Neural cell (in vitro differentiated cells): ENCODE data around the gene DLG2. TPM values are rescaled to one million over a fixed set of nuclear protein-coding genes. Genes with fewer than 3 reads are reported as not detected.

Experiments
- H2AFZ ChIP-seq: fragments of 200-600, 300-800 bp; sonication (generic), shearing (Covaris generic); 2 replicates; pipeline ENCODE4 v1.6.0; 2014; ENCODE audit warnings: low read depth, mild to moderate bottlenecking, antibody characterized with exemption, low read length, moderate library complexity
- H3F3A ChIP-seq: fragments of 200-600 bp; shearing (Covaris generic); 2 replicates; pipeline ENCODE4 v1.6.1; 2016; ENCODE audit warnings: mild to moderate bottlenecking, moderate library complexity, mixed read lengths, antibody characterized with exemption, low read length; ENCODE audit not compliant: insufficient read depth, poor library complexity, severe bottlenecking
- H3K27ac ChIP-seq: fragments of 200-600, 300-800 bp; sonication (generic), shearing (Covaris generic); 2 replicates; pipeline ENCODE4 v1.5.1; 2014; ENCODE audit warnings: mild to moderate bottlenecking, low read length, moderate library complexity
- H3K27me3 ChIP-seq: fragments of 300-800, 200-600 bp; sonication (generic), shearing (Covaris generic); 2 replicates; pipeline ENCODE4 v1.6.0; 2014; ENCODE audit warnings: mild to moderate bottlenecking, low read depth, low read length, moderate library complexity; ENCODE audit not compliant: insufficient read depth
- H3K36me3 ChIP-seq: fragments of 300-800, 200-600 bp; sonication (generic), shearing (Covaris generic); 2 replicates; pipeline ENCODE4 v1.5.1; 2014; ENCODE audit warnings: mild to moderate bottlenecking, antibody characterized with exemption, low read length, moderate library complexity; ENCODE audit not compliant: insufficient read depth
- H3K4me2 ChIP-seq: fragments of 300-800, 200-600 bp; sonication (generic), shearing (Covaris generic); 2 replicates; pipeline ENCODE4 v1.6.0; 2014; ENCODE audit warnings: mild to moderate bottlenecking, low read length
- H3K4me3 ChIP-seq: fragments of 300-800, 200-600 bp; sonication (generic), shearing (Covaris generic); 2 replicates; pipeline ENCODE4 v1.5.1; 2014; ENCODE audit warnings: mild to moderate bottlenecking, low read length, moderate library complexity
- H3K79me2 ChIP-seq: fragments of 200-600 bp; shearing (Covaris generic); replicated peaks from 2 replicates; pipeline ENCODE4 v1.6.0; 2014; ENCODE audit warnings: mild to moderate bottlenecking, low read length, moderate library complexity; ENCODE audit not compliant: insufficient read depth
- H3K9ac ChIP-seq: fragments of 300-800, 200-600 bp; sonication (generic), shearing (Covaris generic); 2 replicates; pipeline ENCODE4 v1.6.1; 2016; ENCODE audit warnings: mild to moderate bottlenecking, low read length, mixed read lengths
- H3K9me2 ChIP-seq: fragments of 200-600 bp; shearing (Covaris generic); 2 replicates; pipeline ENCODE4 v1.6.1; 2016; ENCODE audit warnings: mild to moderate bottlenecking, low read length, mixed read lengths; ENCODE audit not compliant: insufficient read depth
- H3K9me3 ChIP-seq: fragments of 200-600, 300-800 bp; sonication (generic), shearing (Covaris generic); 2 replicates; pipeline ENCODE4 v1.6.1; 2016; ENCODE audit warnings: mild to moderate bottlenecking, mixed run types, low read length, moderate library complexity, mixed read lengths
- H4K20me1 ChIP-seq: fragments of 200-600 bp; shearing (Covaris generic); 2 replicates; pipeline ENCODE4 v1.6.1; 2016; ENCODE audit warnings: mild to moderate bottlenecking, mixed run types; ENCODE audit not compliant: insufficient read depth
- CTCF ChIP-seq: fragments of 450-650 bp; IDR thresholded peaks from 2 replicates; pipeline ENCODE4 v1.5.1; 2014; ENCODE audit warnings: antibody characterized with exemption, mild to moderate bottlenecking, moderate library complexity; ENCODE audit not compliant: poor library complexity, severe bottlenecking
- EP300 ChIP-seq: fragments of 450-650 bp; conservative IDR thresholded peaks from 2 replicates; pipeline ENCODE4 v1.6.1; 2014; ENCODE audit warnings: antibody characterized with exemption, mild to moderate bottlenecking, moderate library complexity; ENCODE audit not compliant: poor library complexity, severe bottlenecking
- EZH2 ChIP-seq: fragments of 200-600, 300-800 bp; shearing (Covaris generic), sonication (generic); IDR thresholded peaks from 2 replicates; pipeline ENCODE4 v1.6.1; 2014; ENCODE audit warnings: antibody characterized with exemption, low read length, borderline replicate concordance, mild to moderate bottlenecking; ENCODE audit not compliant: insufficient read depth, poor library complexity, severe bottlenecking
- MXI1 ChIP-seq: fragments of 450-650 bp; conservative IDR thresholded peaks from 2 replicates; pipeline ENCODE4 v1.6.1; 2014; ENCODE audit warnings: antibody characterized with exemption, mild to moderate bottlenecking; ENCODE audit not compliant: poor library complexity, severe bottlenecking
- POLR2AphosphoS5 ChIP-seq: IDR thresholded peaks from 2 replicates; pipeline ENCODE4 v1.6.1; 2012
- RAD21 ChIP-seq: fragments of 450-650 bp; conservative IDR thresholded peaks from 2 replicates; pipeline ENCODE4 v1.6.1; 2014; ENCODE audit warnings: antibody characterized with exemption, mild to moderate bottlenecking, moderate library complexity
- REST ChIP-seq: IDR thresholded peaks from 2 replicates; pipeline ENCODE4 v1.6.1; 2012; ENCODE audit warnings: borderline replicate concordance
- SMC3 ChIP-seq: fragments of 450-650 bp; conservative IDR thresholded peaks from 2 replicates; pipeline ENCODE4 v1.6.1; 2014; ENCODE audit warnings: antibody characterized with exemption, mild to moderate bottlenecking, moderate library complexity; ENCODE audit not compliant: poor library complexity
- TAF1 ChIP-seq: IDR thresholded peaks from 2 replicates; pipeline ENCODE4 v1.6.1; 2012; ENCODE audit warnings: low read depth
- polyA plus RNA-seq: library from polyadenylated mRNA; depleted of rRNA; stranded (reverse); fragments of >200 nt; gene quantifications from 2 replicates; pipeline ENCODE4 v1.2.3, GENCODE V29; 2014

The DLG2 gene
- polyA plus RNA-seq, 1 donor from 2014 or later, result 179 TPM

GRCh38 chr11:84106541-84106940, 1520.6 kb downstream of the DLG2 start:
- no peaks in the 10 kb centered on the region for H3K79me2 ChIP-seq
- TF ChIP-seq TAF1 (no peak), EZH2 (no peak), CTCF (no peak), SMC3 (no peak), POLR2AphosphoS5 (no peak), REST (no peak), MXI1 (no peak), RAD21 (no peak), EP300 (no peak)

GRCh38 chr11:84105148-84105547, 1522.0 kb downstream of the DLG2 start:
- TF ChIP-seq TAF1 (no peak), POLR2AphosphoS5 (no peak), EZH2 (no peak), REST (no peak), EP300 (no peak), MXI1 (no peak), SMC3 (no peak), CTCF (no peak), RAD21 (no peak)
- Histone ChIP-seq H3K27me3 (no peaks in the 10 kb centered on the region), H4K20me1 (no peaks in the 10 kb centered on the region), H3K36me3 (no peaks in the 10 kb centered on the region), H3K79me2 (no peaks in the 10 kb centered on the region), H3F3A (no peaks in the 10 kb centered on the region), H2AFZ (no peak overlapping the region), H3K9ac (no peak overlapping the region), H3K27ac (no peak overlapping the region), H3K4me3 (no peak overlapping the region), H3K9me2 (no peaks in the 10 kb centered on the region), H3K4me2 (no peak overlapping the region), H3K9me3 (no peaks in the 10 kb centered on the region)

More at GRCh38 chr11:84106541-84106940, 1520.6 kb downstream of the DLG2 start:
- Histone ChIP-seq H3K9me2 (no peaks in the 10 kb centered on the region), H3K27ac (no peak overlapping the region), H3F3A (no peaks in the 10 kb centered on the region), H3K4me2 (no peak overlapping the region), H3K4me3 (no peak overlapping the region), H3K9ac (no peak overlapping the region), H2AFZ (no peak overlapping the region), H3K36me3 (no peaks in the 10 kb centered on the region), H4K20me1 (no peaks in the 10 kb centered on the region), H3K9me3 (no peaks in the 10 kb centered on the region), H3K27me3 (no peaks in the 10 kb centered on the region)
